ENCODE data around the gene ACRBP. TPM values are rescaled to one million over a fixed set of nuclear protein-coding genes. Genes with fewer than 3 reads are reported as not detected.

The ACRBP gene
- total RNA-seq, 1 donor from 2014 or later: 5.4 TPM

GRCh38 chr12:6620885-6621274 lies 26.4 kb downstream of the ACRBP start:
- TF ChIP-seq CTCF (IDR thresholded peaks at IDR 0.05): no peak
- Mint-ChIP-seq H3K4me1 (peaks cover 37% of the 10 kb centered on the region), H3K27ac (peak overlapping the region; percentile 73), H3K27me3 (no peaks in the 10 kb centered on the region), H3K36me3 (ENCODE audit: low read depth) (peaks cover 42% of the 10 kb centered on the region), H3K4me3 (peak overlapping the region; percentile 25), H3K9me3 (no peaks in the 10 kb centered on the region)
- ChIA-PET POLR2A (interaction anchor here (1.1 to 11.1 kb wide), 7 partner anchors 13 to 271 kb away, joined by 3 to 126 read pairs (median 6); partner anchors contain the start of genes COPS7A, LPAR5, MLF2 and ZNF384), CTCF (interaction anchor here (0.7 to 4.8 kb wide), 10 partner anchors 9 to 157 kb away, joined by 3 to 26 read pairs (median 4); partner anchors contain the start of gene LPAR5)
- intact Hi-C loops (cut with micrococcal nuclease): loop anchor here (1.0 kb wide), 1 partner anchor 11 kb away; no protein-coding TSS in a partner anchor
- DNase-seq: no peak
- no peak for ATAC-seq (ENCODE audit: low read depth)

DNA sequence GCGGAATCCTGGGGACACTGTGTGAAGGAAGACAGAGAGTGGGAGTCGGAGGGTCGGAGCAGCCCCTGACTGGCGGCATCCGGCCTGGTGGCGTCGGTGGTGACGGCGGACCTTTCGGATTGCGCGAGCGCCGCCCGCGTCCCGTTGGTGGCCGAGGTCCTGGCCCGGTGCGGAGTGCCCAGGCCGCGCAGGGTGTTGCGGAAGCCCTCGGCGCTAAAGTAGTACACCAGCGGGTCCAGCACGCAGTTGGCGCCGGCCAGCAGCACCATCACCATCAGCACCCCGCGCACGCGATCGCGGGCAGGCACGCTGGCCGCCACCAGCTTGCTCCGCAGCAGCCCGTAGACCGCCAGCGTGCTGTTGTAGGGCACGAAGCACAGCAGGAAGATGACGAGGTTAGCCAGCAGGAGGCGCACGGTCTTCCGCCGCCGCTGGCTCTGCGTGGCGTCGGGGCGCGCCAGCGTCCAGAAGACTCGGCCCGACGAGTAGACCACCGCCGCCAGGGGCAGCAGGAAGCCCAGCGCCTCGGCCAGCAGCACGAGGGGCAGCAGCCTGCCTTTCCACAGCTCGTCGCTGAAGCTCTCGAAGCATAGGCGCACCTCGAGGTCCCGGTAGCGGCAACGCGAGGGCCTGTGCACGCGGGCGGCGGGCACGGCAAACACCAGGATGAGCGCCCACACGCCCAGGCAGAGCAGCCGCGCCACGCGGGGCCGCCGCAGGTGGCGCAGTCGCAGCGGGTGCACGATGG lies 26.9 kb downstream of the ACRBP start:
- intact Hi-C loops (cut with micrococcal nuclease): loop anchor here (1.0 kb wide), 1 partner anchor 12 kb away; no protein-coding TSS in a partner anchor
- no peak for TF ChIP-seq CTCF (IDR thresholded peaks at IDR 0.05)
- Mint-ChIP-seq H3K9me3 (no peaks in the 10 kb centered on the region), H3K27me3 (no peaks in the 10 kb centered on the region), H3K27ac (peak overlapping the region; percentile 73), H3K4me1 (peaks cover 40% of the 10 kb centered on the region), H3K36me3 (ENCODE audit: low read depth) (peaks cover 41% of the 10 kb centered on the region), H3K4me3 (no peak overlapping the region)
- ATAC-seq (ENCODE audit: low read depth) (peak; percentile 66), DNase-seq (peak; percentile 53)
- CTCF ChIA-PET: interaction anchor here (1.0 to 4.8 kb wide), 10 partner anchors 9 to 158 kb away, joined by 3 to 26 read pairs (median 4); partner anchors contain the start of gene LPAR5
- POLR2A ChIA-PET: interaction anchor here (1.1 to 11.1 kb wide), 7 partner anchors 14 to 271 kb away, joined by 3 to 126 read pairs (median 6); partner anchors contain the start of genes COPS7A, LPAR5, MLF2 and ZNF384

DNA sequence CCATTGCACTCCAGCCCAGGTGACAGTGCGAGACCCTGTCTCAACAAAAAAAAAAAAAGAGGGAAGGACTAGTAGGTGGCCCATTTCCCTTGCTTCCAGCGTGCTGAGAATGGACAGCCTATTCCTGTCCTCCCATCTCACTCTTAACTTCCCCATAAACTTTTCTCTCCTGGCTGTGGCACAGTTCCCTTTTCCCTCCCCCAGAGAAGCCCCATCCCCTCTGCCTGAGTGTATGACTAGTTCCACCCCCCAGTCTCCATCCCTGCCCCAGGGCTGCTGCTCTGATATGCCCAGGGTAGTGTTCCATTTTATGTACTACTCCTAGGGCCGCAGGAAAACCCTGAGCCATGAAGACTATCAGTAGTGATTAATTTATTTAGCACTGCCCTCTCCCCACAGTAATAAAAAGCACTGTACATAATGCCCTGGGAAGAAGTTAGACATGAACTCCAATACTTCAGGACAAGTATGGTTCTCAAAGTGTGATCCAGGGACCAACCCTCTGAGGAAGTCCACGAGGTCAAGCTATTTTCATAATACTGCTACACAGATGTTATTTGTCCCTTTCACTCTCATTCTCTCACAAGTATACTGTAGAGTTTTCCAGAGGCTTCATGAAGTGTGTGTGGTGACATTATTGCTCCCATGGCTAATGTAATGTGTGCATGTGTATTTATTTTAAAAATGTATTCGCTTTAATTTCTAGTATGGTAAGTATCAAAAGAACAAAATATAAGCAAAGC lies 28.6 kb downstream of the ACRBP start:
- POLR2A ChIA-PET: interaction anchor here (0.6 to 11.1 kb wide), 6 partner anchors 9 to 147 kb away, joined by 3 to 126 read pairs (median 4); partner anchors contain the start of genes LPAR5, MLF2 and PTMS
- no peak for TF ChIP-seq CTCF (IDR thresholded peaks at IDR 0.05)
- peaks cover 48% of the 10 kb centered on the region for H3K4me1 Mint-ChIP-seq
- no peak for DNase-seq
- intact Hi-C loops (cut with micrococcal nuclease): no loop called here
- no peak overlapping the region for H3K4me3 Mint-ChIP-seq
- CTCF ChIA-PET: interaction anchor here (0.9 to 4.8 kb wide), 11 partner anchors 10 to 162 kb away, joined by 3 to 26 read pairs (median 4); partner anchors contain the start of gene LPAR5
- no peak for ATAC-seq (ENCODE audit: low read depth)
- peaks cover 30% of the 10 kb centered on the region for H3K36me3 Mint-ChIP-seq (ENCODE audit: low read depth)
- H3K27ac Mint-ChIP-seq: peak overlapping the region; percentile 84
- H3K9me3 Mint-ChIP-seq: no peaks in the 10 kb centered on the region
- no peaks in the 10 kb centered on the region for H3K27me3 Mint-ChIP-seq

DNA sequence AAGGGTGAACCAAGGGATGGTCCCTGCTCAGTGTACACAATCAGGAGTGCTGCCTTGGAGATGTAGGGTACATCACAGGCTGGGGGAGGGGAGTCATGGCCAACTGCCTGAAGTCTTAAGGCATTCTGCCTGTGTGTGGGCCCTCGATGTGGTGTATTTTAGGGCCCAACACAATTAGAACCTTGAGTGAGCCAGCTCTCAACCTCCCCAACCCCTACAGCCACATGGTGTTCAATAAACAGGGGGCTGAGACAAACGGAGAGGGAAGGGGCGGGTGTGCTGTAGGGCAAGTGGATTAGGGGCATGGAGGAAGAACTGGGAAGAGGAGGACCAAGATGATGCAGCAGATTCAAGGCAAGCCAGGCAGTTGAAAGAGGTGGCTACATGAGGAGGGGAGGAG lies 31.4 kb downstream of the ACRBP start:
- Mint-ChIP-seq H3K4me3 (no peak overlapping the region), H3K9me3 (no peaks in the 10 kb centered on the region), H3K36me3 (ENCODE audit: low read depth) (peaks cover 15% of the 10 kb centered on the region), H3K27me3 (no peaks in the 10 kb centered on the region), H3K4me1 (peaks cover 66% of the 10 kb centered on the region), H3K27ac (peak overlapping the region; percentile 74)
- ATAC-seq (ENCODE audit: low read depth) (no peak), DNase-seq (no peak)
- ChIA-PET POLR2A (interaction anchor here (0.7 to 3.9 kb wide), 7 partner anchors 12 to 137 kb away, joined by 3 to 48 read pairs (median 5); partner anchors contain the start of genes MLF2 and ZNF384), CTCF (interaction anchor here (1.4 to 2.3 kb wide), 3 partner anchors 69 to 108 kb away, joined by 4 to 8 read pairs (median 7); partner anchors contain the start of gene COPS7A)
- intact Hi-C loops (cut with micrococcal nuclease): loop anchor here (2.0 kb wide), 1 partner anchor 209 kb away; no protein-coding TSS in a partner anchor
- no peak for TF ChIP-seq CTCF (IDR thresholded peaks at IDR 0.05)

Data from activated B cell treated with CpG ODN at 0.5 μM for 24 hours (primary cell).